ENCODE measurements around the gene DLL4.

DNA sequence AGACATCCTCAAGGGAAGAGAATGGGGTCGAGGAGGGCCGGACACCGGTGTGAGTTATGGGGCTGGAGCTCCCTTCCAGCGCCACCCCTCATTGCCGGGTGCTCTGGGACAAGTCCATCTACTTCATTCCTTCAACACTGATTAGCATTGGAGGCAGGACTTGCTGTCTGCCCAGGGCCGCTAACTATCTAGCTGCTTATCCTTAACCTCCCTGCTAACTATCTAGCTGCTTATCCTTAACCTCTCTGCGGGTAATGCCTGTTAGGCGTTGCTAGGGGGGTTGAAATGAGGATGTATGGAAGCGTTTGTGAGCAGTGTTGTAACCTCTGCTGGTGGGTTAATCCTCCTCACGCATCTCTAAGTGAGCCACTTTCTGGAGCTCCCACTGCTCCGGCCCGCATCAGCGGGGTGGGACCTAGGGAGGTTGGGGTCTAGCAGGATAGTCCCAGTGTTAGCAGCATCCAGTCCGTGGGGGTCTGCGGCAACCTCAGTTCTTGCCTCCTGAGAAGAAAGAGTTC is 13.3 kb downstream of the DLL4 start:
- TF ChIP-seq, protein P1, sequence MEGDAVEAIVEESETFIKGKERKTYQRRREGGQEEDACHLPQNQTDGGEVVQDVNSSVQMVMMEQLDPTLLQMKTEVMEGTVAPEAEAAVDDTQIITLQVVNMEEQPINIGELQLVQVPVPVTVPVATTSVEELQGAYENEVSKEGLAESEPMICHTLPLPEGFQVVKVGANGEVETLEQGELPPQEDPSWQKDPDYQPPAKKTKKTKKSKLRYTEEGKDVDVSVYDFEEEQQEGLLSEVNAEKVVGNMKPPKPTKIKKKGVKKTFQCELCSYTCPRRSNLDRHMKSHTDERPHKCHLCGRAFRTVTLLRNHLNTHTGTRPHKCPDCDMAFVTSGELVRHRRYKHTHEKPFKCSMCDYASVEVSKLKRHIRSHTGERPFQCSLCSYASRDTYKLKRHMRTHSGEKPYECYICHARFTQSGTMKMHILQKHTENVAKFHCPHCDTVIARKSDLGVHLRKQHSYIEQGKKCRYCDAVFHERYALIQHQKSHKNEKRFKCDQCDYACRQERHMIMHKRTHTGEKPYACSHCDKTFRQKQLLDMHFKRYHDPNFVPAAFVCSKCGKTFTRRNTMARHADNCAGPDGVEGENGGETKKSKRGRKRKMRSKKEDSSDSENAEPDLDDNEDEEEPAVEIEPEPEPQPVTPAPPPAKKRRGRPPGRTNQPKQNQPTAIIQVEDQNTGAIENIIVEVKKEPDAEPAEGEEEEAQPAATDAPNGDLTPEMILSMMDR (IDR thresholded peaks at IDR 0.05 in 2 of 3, conservative IDR thresholded peaks at IDR 0.05 in 1 of 3; ENCODE audit: borderline replicate concordance in 1 of 3, insufficient read depth in 1 of 3, low read depth in 2 of 3, low read length in 2 of 3): no peak
- TF ChIP-seq EGR1 (IDR thresholded peaks at IDR 0.05; ENCODE audit: low read depth): no peak
- no peak for TF ChIP-seq EZH2 (IDR thresholded peaks at IDR 0.05)
- no peak for TF ChIP-seq RAD21 (IDR thresholded peaks at IDR 0.05; ENCODE audit: low read depth)
- no peak for TF ChIP-seq JUND (IDR thresholded peaks at IDR 0.05)

All from HCT116 (cell line).